ENCODE results near the gene PYDC1.
A peak's percentile ranks its signal among the peaks of the same experiment; 100 is the strongest.

The PYDC1 gene

GRCh38 chr16:31200821-31201568 is 15.9 kb downstream of the PYDC1 start:
- TF ChIP-seq POLR2AphosphoS5 (IDR thresholded peaks at IDR 0.05; ENCODE audit: low read depth, low read length) (no peak), TAF1 (IDR thresholded peaks at IDR 0.05; ENCODE audit: borderline replicate concordance, insufficient read depth, low read length) (no peak), FOXP2 (optimal IDR thresholded peaks at IDR 0.05; ENCODE audit: borderline replicate concordance, extremely low read depth, extremely low read length, insufficient read depth) (no peak), SIN3A (IDR thresholded peaks at IDR 0.05; ENCODE audit: borderline replicate concordance, insufficient read depth, low read length) (no peak), REST (IDR thresholded peaks at IDR 0.05; ENCODE audit: insufficient read depth in 1 of 2, low read depth in 2 of 2, low read length in 2 of 2) (no peak)

GRCh38 chr16:31199430-31200041 is 17.4 kb downstream of the PYDC1 start:
- TF ChIP-seq SIN3A (IDR thresholded peaks at IDR 0.05; ENCODE audit: borderline replicate concordance, insufficient read depth, low read length) (no peak), FOXP2 (optimal IDR thresholded peaks at IDR 0.05; ENCODE audit: borderline replicate concordance, extremely low read depth, extremely low read length, insufficient read depth) (no peak), POLR2AphosphoS5 (IDR thresholded peaks at IDR 0.05; ENCODE audit: low read depth, low read length) (0 out of 2 replicates have a peak, but pooled peaks have one; percentile 27), TAF1 (IDR thresholded peaks at IDR 0.05; ENCODE audit: borderline replicate concordance, insufficient read depth, low read length) (no peak)

- no peak for TF ChIP-seq TAF1 (IDR thresholded peaks at IDR 0.05; ENCODE audit: borderline replicate concordance, insufficient read depth, low read length)
- no peak for TF ChIP-seq POLR2AphosphoS5 (IDR thresholded peaks at IDR 0.05; ENCODE audit: low read depth, low read length)
- TF ChIP-seq FOXP2 (optimal IDR thresholded peaks at IDR 0.05; ENCODE audit: borderline replicate concordance, extremely low read depth, extremely low read length, insufficient read depth), result no peak
- no peak for TF ChIP-seq SIN3A (IDR thresholded peaks at IDR 0.05; ENCODE audit: borderline replicate concordance, insufficient read depth, low read length)
- no peak for TF ChIP-seq REST (IDR thresholded peaks at IDR 0.05; ENCODE audit: insufficient read depth in 1 of 2, low read depth in 2 of 2, low read length in 2 of 2)
Measured at GRCh38 chr16:31198207-31198882, 18.6 kb downstream of the PYDC1 start.

GRCh38 chr16:31196324-31197088 is 20.4 kb downstream of the PYDC1 start:
- TF ChIP-seq POLR2AphosphoS5 (IDR thresholded peaks at IDR 0.05; ENCODE audit: low read depth, low read length) (peak; percentile 68), TAF1 (IDR thresholded peaks at IDR 0.05; ENCODE audit: borderline replicate concordance, insufficient read depth, low read length) (no peak), SIN3A (IDR thresholded peaks at IDR 0.05; ENCODE audit: borderline replicate concordance, insufficient read depth, low read length) (no peak), FOXP2 (optimal IDR thresholded peaks at IDR 0.05; ENCODE audit: borderline replicate concordance, extremely low read depth, extremely low read length, insufficient read depth) (no peak), REST (IDR thresholded peaks at IDR 0.05; ENCODE audit: insufficient read depth in 1 of 2, low read depth in 2 of 2, low read length in 2 of 2) (0 out of 4 replicates have a peak, but pooled peaks of 1 of the 2 experiments have one; percentile 29)

GRCh38 chr16:31194898-31195297 is 22.0 kb downstream of the PYDC1 start:
- TF ChIP-seq TAF1 (IDR thresholded peaks at IDR 0.05; ENCODE audit: borderline replicate concordance, insufficient read depth, low read length) (no peak), FOXP2 (optimal IDR thresholded peaks at IDR 0.05; ENCODE audit: borderline replicate concordance, extremely low read depth, extremely low read length, insufficient read depth) (no peak), POLR2AphosphoS5 (IDR thresholded peaks at IDR 0.05; ENCODE audit: low read depth, low read length) (no peak; the same call in 1 of the 2 replicates), SIN3A (IDR thresholded peaks at IDR 0.05; ENCODE audit: borderline replicate concordance, insufficient read depth, low read length) (no peak), REST (IDR thresholded peaks at IDR 0.05; ENCODE audit: insufficient read depth in 1 of 2, low read depth in 2 of 2, low read length in 2 of 2) (no peak)

All from PFSK-1 (cell line).